GM21786 (cell line): ENCODE measurements around the gene SMG6.
"Not testable (repeated sequence)": the region's sequence is repeated elsewhere in the genome, so short reads cannot be mapped to it uniquely, and the experiment has no call there.

ENCODE experiments used
- ATAC-seq: cut with Tn5 transposase; IDR thresholded peaks from one replicate; pipeline ENCODE4 v1.9.1; 2021; ENCODE audit not compliant: unreplicated experiment

Gene SMG6

GRCh38 chr17:2181206-2181896, 122.2 kb downstream of the SMG6 start:
- no peak for ATAC-seq

GRCh38 chr17:2180768-2181167, 122.8 kb downstream of the SMG6 start:
- ATAC-seq = no peak

- no peak for ATAC-seq
Measured at GRCh38 chr17:2179615-2180295, 123.8 kb downstream of the SMG6 start.

GRCh38 chr17:2178798-2179501, 124.6 kb downstream of the SMG6 start:
- no peak for ATAC-seq

GRCh38 chr17:2177235-2177811, 126.3 kb downstream of the SMG6 start:
- ATAC-seq = no peak

GRCh38 chr17:2176499-2177169, 127.0 kb downstream of the SMG6 start:
- ATAC-seq = no peak

GRCh38 chr17:2175294-2175628, 128.3 kb downstream of the SMG6 start:
- ATAC-seq = no peak

- ATAC-seq = no peak
Measured at GRCh38 chr17:2174468-2175293, 128.9 kb downstream of the SMG6 start.

- ATAC-seq = no peak
Measured at GRCh38 chr17:2174014-2174413, 129.6 kb downstream of the SMG6 start.

- no peak for ATAC-seq
Measured at GRCh38 chr17:2172999-2173398, 130.6 kb downstream of the SMG6 start.

GRCh38 chr17:2172077-2172851, 131.3 kb downstream of the SMG6 start:
- no peak for ATAC-seq

GRCh38 chr17:2171702-2172076, 131.9 kb downstream of the SMG6 start:
- ATAC-seq = no peak

- no peak for ATAC-seq
Measured at GRCh38 chr17:2170023-2170422, 133.6 kb downstream of the SMG6 start.

GRCh38 chr17:2165723-2166122, 137.9 kb downstream of the SMG6 start:
- not testable (repeated sequence) for ATAC-seq

GRCh38 chr17:2158396-2158780, 145.2 kb downstream of the SMG6 start:
- ATAC-seq = no peak

- no peak for ATAC-seq
Measured at GRCh38 chr17:2157675-2158395, 145.8 kb downstream of the SMG6 start.

GRCh38 chr17:2157081-2157480, 146.5 kb downstream of the SMG6 start:
- ATAC-seq = no peak

- ATAC-seq = no peak
Measured at GRCh38 chr17:2156666-2157065, 146.9 kb downstream of the SMG6 start.

GRCh38 chr17:2155573-2155972, 148.0 kb downstream of the SMG6 start:
- ATAC-seq = no peak
